ENCODE results near the gene TEX50. TPM values are rescaled to one million over a fixed set of nuclear protein-coding genes. Genes with fewer than 3 reads are reported as not detected.

TEX50 gene
- total RNA-seq: not detected in 2 replicates

GRCh38 chr1:173635116-173635515 is at the start of gene TEX50:
TSS of gene TEX50 (plus strand) at chr1:173635338. CDS start at chr1:173635522, 184 bp downstream.

GRCh38 chr1:173603056-173603591 is 32.0 kb upstream of the TEX50 start, which contains the start of gene SLC9C2:
TSS of gene SLC9C2 (minus strand) at chr1:173603072. CDS start at chr1:173601776, 1,296 bp downstream.

DNA sequence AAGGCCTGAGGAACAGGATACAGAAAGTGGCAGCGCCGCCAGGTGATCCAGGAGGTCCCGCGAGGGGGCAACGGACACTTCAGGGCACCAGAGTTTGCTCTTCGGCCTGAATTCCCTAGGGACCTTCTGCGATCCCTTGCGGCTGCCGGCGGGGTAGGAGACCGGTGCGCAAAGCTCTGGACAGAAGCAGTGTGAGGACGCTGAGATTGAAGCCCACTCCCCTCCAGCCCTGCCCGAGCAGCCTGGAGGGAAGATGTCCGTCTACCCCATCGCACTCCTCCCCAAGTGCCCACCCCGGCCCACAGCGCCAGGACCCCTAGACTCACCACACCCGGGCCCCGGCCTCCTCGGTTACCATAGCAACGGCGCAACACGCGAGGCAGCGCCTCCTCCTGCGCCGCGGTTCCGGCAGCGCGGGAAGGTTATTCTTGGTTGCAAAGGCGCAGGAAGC is 34.4 kb downstream of the TEX50 start, which contains the start of gene ANKRD45:
Gene ANKRD45 (minus strand): TSS at position 361 of the 451 bp plus-strand sequence. CDS start 10,433 bp downstream, outside the sequence.

Other genes starting within 250 kb of the TEX50 start
- 275 and 327 TPM in 2 replicates for gene PRDX6, start 158.0 kb upstream of the TEX50 start, total RNA-seq
- not detected in 2 replicates for gene SLC9C2, start 32.3 kb upstream of the TEX50 start, total RNA-seq
- gene ANKRD45, start 34.5 kb downstream of the TEX50 start, total RNA-seq: under 0.01 and 1.1 TPM in 2 replicates
- 40.1 and 40.7 TPM in 2 replicates for gene KLHL20, start 79.6 kb downstream of the TEX50 start, total RNA-seq
- gene DARS2, start 189.3 kb downstream of the TEX50 start, total RNA-seq: 19.4 and 29.4 TPM in 2 replicates
- gene CENPL, start 189.5 kb downstream of the TEX50 start, total RNA-seq: 15.6 and 34.6 TPM in 2 replicates
- 531 and 643 TPM in 2 replicates for gene GAS5, start 232.7 kb downstream of the TEX50 start, total RNA-seq
- 8.9 and 9.8 TPM in 2 replicates for gene ZBTB37, start 233.0 kb downstream of the TEX50 start, total RNA-seq